ENCODE results near the gene CTTNBP2NL. TPM values are rescaled to one million over a fixed set of nuclear protein-coding genes. Genes with fewer than 3 reads are reported as not detected.
"Not testable (repeated sequence)": the region's sequence is repeated elsewhere in the genome, so short reads cannot be mapped to it uniquely, and the experiment has no call there.

CTTNBP2NL gene
- total RNA-seq, 2 donors from 2014 or later, result 32.5 to 66.5 TPM

- DNase-seq (ENCODE audit: low spot score) (no peak), ATAC-seq (ENCODE audit: insufficient number of reproducible peaks, low FRiP score, low read depth) (no peak)
- Histone ChIP-seq H3K9me3 (no peaks in the 10 kb centered on the region), H3K27me3 (replicated peaks; ENCODE audit: insufficient read depth) (no peaks in the 10 kb centered on the region), H3K4me1 (ENCODE audit: control insufficient read depth in 1 of 2, low read depth in 2 of 2) (peaks cover 9 to 25% of the 10 kb centered on the region in 2 donors), H3K4me3 (no peak overlapping the region), H3K36me3 (peaks cover 9% of the 10 kb centered on the region), H3K27ac (no peak overlapping the region)
- no peak for TF ChIP-seq CTCF (IDR thresholded peaks at IDR 0.05)
Measured at GRCh38 chr1:112448904-112449629, 53.1 kb downstream of the CTTNBP2NL start.

- Histone ChIP-seq H3K27ac (no peak overlapping the region), H3K4me1 (ENCODE audit: control insufficient read depth in 1 of 2, low read depth in 2 of 2) (peaks cover 9 to 23% of the 10 kb centered on the region in 2 donors)
- no peak for ATAC-seq (ENCODE audit: insufficient number of reproducible peaks, low FRiP score, low read depth)
Measured at GRCh38 chr1:112449630-112449983, 53.6 kb downstream of the CTTNBP2NL start.

GRCh38 chr1:112450773-112451172 is 54.8 kb downstream of the CTTNBP2NL start:
- Histone ChIP-seq H3K4me1 (ENCODE audit: control insufficient read depth in 1 of 2, low read depth in 2 of 2) (peaks cover 9 to 19% of the 10 kb centered on the region in 2 donors), H3K36me3 (peaks cover 14% of the 10 kb centered on the region), H3K9me3 (no peaks in the 10 kb centered on the region), H3K4me3 (no peak overlapping the region), H3K27me3 (replicated peaks; ENCODE audit: insufficient read depth) (no peaks in the 10 kb centered on the region), H3K27ac (no peak overlapping the region)
- no peak for TF ChIP-seq CTCF (IDR thresholded peaks at IDR 0.05)
- no peak for ATAC-seq (ENCODE audit: insufficient number of reproducible peaks, low FRiP score, low read depth)
- DNase-seq (ENCODE audit: low spot score), result no peak

More at GRCh38 chr1:112449630-112449983, 53.6 kb downstream of the CTTNBP2NL start:
- DNase-seq (ENCODE audit: low spot score), result no peak
- TF ChIP-seq CTCF (IDR thresholded peaks at IDR 0.05), result no peak
- no peak overlapping the region for H3K4me3 ChIP-seq
- no peaks in the 10 kb centered on the region for H3K9me3 ChIP-seq
- peaks cover 13% of the 10 kb centered on the region for H3K36me3 ChIP-seq
- no peaks in the 10 kb centered on the region for H3K27me3 ChIP-seq (replicated peaks; ENCODE audit: insufficient read depth)

GRCh38 chr1:112451301-112451700 is 55.3 kb downstream of the CTTNBP2NL start:
- H3K4me1 ChIP-seq (ENCODE audit: control insufficient read depth in 1 of 2, low read depth in 2 of 2), result peaks cover 4 to 13% of the 10 kb centered on the region in 2 donors
- H3K27me3 ChIP-seq (replicated peaks; ENCODE audit: insufficient read depth); DNase-seq (ENCODE audit: low spot score); ATAC-seq (ENCODE audit: insufficient number of reproducible peaks, low FRiP score, low read depth); H3K9me3 ChIP-seq; H3K27ac ChIP-seq; H3K4me3 ChIP-seq: not testable (repeated sequence)
- peaks cover 20% of the 10 kb centered on the region for H3K36me3 ChIP-seq

- Histone ChIP-seq H3K4me1 (ENCODE audit: control insufficient read depth in 1 of 2, low read depth in 2 of 2) (peaks cover 0 to 6% of the 10 kb centered on the region in 2 donors), H3K27me3 (replicated peaks; ENCODE audit: insufficient read depth) (no peaks in the 10 kb centered on the region), H3K9me3 (no peaks in the 10 kb centered on the region), H3K4me3 (no peak overlapping the region), H3K27ac (no peak overlapping the region), H3K36me3 (peaks cover 34% of the 10 kb centered on the region)
- ATAC-seq (ENCODE audit: insufficient number of reproducible peaks, low FRiP score, low read depth), result no peak
- DNase-seq (ENCODE audit: low spot score), result no peak
- TF ChIP-seq CTCF (IDR thresholded peaks at IDR 0.05), result no peak
Measured at GRCh38 chr1:112453876-112454275, 57.9 kb downstream of the CTTNBP2NL start.

- no peak for TF ChIP-seq CTCF (IDR thresholded peaks at IDR 0.05)
- no peak for ATAC-seq (ENCODE audit: insufficient number of reproducible peaks, low FRiP score, low read depth)
Measured at GRCh38 chr1:112454316-112454715, 58.3 kb downstream of the CTTNBP2NL start.

More at GRCh38 chr1:112454316-112454715, 58.3 kb downstream of the CTTNBP2NL start:
- Histone ChIP-seq H3K27ac (no peak overlapping the region), H3K9me3 (no peaks in the 10 kb centered on the region), H3K27me3 (replicated peaks; ENCODE audit: insufficient read depth) (no peaks in the 10 kb centered on the region), H3K4me1 (ENCODE audit: control insufficient read depth in 1 of 2, low read depth in 2 of 2) (peaks cover 0 to 6% of the 10 kb centered on the region in 2 donors), H3K4me3 (no peak overlapping the region), H3K36me3 (peaks cover 31% of the 10 kb centered on the region)
- no peak for DNase-seq (ENCODE audit: low spot score)

Data from thoracic aorta (tissue), 2 donors.